Measurements from ENCODE around the gene NCKAP5L.

The NCKAP5L gene

GRCh38 chr12:49824416-49824815 lies 3.8 kb downstream of the NCKAP5L start:
- no peak for FAIRE-seq

GRCh38 chr12:49823951-49824350 lies 4.3 kb downstream of the NCKAP5L start:
- FAIRE-seq: no peak

More at GRCh38 chr12:49824416-49824815, 3.8 kb downstream of the NCKAP5L start:
- no peak for DNase-seq (ENCODE audit: low spot score)

GRCh38 chr12:49823350-49823749 lies 4.9 kb downstream of the NCKAP5L start:
- FAIRE-seq: no peak

More at GRCh38 chr12:49823951-49824350, 4.3 kb downstream of the NCKAP5L start:
- no peak for DNase-seq (ENCODE audit: low spot score)

GRCh38 chr12:49821373-49822287 lies 6.6 kb downstream of the NCKAP5L start:
- no peak for FAIRE-seq
- DNase-seq (ENCODE audit: low spot score): no peak

More at GRCh38 chr12:49823350-49823749, 4.9 kb downstream of the NCKAP5L start:
- no peak for DNase-seq (ENCODE audit: low spot score)

- no peak for DNase-seq (ENCODE audit: low spot score)
Measured at GRCh38 chr12:49819786-49820185, 8.4 kb downstream of the NCKAP5L start.

GRCh38 chr12:49818241-49818895 lies 9.8 kb downstream of the NCKAP5L start:
- DNase-seq (ENCODE audit: low spot score) (no peak), FAIRE-seq (no peak)

More at GRCh38 chr12:49819786-49820185, 8.4 kb downstream of the NCKAP5L start:
- FAIRE-seq: no peak

- DNase-seq (ENCODE audit: low spot score) (peak; percentile 5), FAIRE-seq (no peak)
Measured at GRCh38 chr12:49813131-49813530, 15.1 kb downstream of the NCKAP5L start.

GRCh38 chr12:49811961-49812401 lies 16.2 kb downstream of the NCKAP5L start:
- no peak for DNase-seq (ENCODE audit: low spot score)
- no peak for FAIRE-seq

- FAIRE-seq: no peak
- DNase-seq (ENCODE audit: low spot score): no peak
Measured at GRCh38 chr12:49811136-49811535, 17.1 kb downstream of the NCKAP5L start.

GRCh38 chr12:49809906-49810389 lies 18.3 kb downstream of the NCKAP5L start:
- no peak for FAIRE-seq

GRCh38 chr12:49809381-49809905 lies 18.8 kb downstream of the NCKAP5L start:
- no peak for DNase-seq (ENCODE audit: low spot score)
- no peak for FAIRE-seq

More at GRCh38 chr12:49809906-49810389, 18.3 kb downstream of the NCKAP5L start:
- DNase-seq (ENCODE audit: low spot score): no peak

- FAIRE-seq (no peak), DNase-seq (ENCODE audit: low spot score) (no peak)
Measured at GRCh38 chr12:49808686-49809380, 19.4 kb downstream of the NCKAP5L start.

GRCh38 chr12:49807991-49808580 lies 20.1 kb downstream of the NCKAP5L start:
- FAIRE-seq (no peak), DNase-seq (ENCODE audit: low spot score) (no peak)

GRCh38 chr12:49806877-49807276 lies 21.3 kb downstream of the NCKAP5L start:
- no peak for FAIRE-seq
- DNase-seq (ENCODE audit: low spot score): no peak

- DNase-seq (ENCODE audit: low spot score) (no peak), FAIRE-seq (no peak)
Measured at GRCh38 chr12:49806321-49806813, 21.8 kb downstream of the NCKAP5L start.

- FAIRE-seq (no peak), DNase-seq (ENCODE audit: low spot score) (no peak)
Measured at GRCh38 chr12:49805409-49805808, 22.8 kb downstream of the NCKAP5L start.

GRCh38 chr12:49804821-49805220 lies 23.4 kb downstream of the NCKAP5L start:
- DNase-seq (ENCODE audit: low spot score) (no peak), FAIRE-seq (no peak)

- FAIRE-seq (no peak), DNase-seq (ENCODE audit: low spot score) (no peak)
Measured at GRCh38 chr12:49803693-49804450, 24.3 kb downstream of the NCKAP5L start.

GRCh38 chr12:49801141-49802063 lies 26.8 kb downstream of the NCKAP5L start:
- no peak for DNase-seq (ENCODE audit: low spot score)
- no peak for FAIRE-seq
